ENCODE measurements around the gene ZNF22.
A peak's percentile ranks its signal among the peaks of the same experiment; 100 is the strongest.

ZNF22 gene

DNA sequence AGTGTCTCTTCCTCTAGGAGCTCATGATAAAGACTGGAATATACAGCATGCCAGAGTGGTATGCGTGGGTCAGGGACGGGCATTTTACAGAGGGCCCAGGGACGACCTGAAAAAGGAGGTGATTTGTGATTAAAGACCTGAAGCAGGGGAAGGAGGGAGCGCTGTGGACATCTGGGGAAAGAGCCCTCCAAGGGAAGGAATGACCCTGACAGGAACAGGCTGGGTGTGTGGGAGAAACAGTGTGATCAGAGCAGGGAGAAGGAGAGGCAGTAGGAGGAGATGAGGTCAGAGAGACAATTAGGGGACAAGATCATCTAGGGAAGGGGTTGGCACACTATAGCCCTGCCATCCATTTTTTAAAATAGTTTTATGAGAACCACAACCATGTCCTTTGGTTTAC, 44.5 kb upstream of the ZNF22 start:
- TF ChIP-seq, protein P1, sequence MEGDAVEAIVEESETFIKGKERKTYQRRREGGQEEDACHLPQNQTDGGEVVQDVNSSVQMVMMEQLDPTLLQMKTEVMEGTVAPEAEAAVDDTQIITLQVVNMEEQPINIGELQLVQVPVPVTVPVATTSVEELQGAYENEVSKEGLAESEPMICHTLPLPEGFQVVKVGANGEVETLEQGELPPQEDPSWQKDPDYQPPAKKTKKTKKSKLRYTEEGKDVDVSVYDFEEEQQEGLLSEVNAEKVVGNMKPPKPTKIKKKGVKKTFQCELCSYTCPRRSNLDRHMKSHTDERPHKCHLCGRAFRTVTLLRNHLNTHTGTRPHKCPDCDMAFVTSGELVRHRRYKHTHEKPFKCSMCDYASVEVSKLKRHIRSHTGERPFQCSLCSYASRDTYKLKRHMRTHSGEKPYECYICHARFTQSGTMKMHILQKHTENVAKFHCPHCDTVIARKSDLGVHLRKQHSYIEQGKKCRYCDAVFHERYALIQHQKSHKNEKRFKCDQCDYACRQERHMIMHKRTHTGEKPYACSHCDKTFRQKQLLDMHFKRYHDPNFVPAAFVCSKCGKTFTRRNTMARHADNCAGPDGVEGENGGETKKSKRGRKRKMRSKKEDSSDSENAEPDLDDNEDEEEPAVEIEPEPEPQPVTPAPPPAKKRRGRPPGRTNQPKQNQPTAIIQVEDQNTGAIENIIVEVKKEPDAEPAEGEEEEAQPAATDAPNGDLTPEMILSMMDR (IDR thresholded peaks at IDR 0.05; ENCODE audit: extremely low read depth, insufficient read depth, missing control alignments) = no peak

DNA sequence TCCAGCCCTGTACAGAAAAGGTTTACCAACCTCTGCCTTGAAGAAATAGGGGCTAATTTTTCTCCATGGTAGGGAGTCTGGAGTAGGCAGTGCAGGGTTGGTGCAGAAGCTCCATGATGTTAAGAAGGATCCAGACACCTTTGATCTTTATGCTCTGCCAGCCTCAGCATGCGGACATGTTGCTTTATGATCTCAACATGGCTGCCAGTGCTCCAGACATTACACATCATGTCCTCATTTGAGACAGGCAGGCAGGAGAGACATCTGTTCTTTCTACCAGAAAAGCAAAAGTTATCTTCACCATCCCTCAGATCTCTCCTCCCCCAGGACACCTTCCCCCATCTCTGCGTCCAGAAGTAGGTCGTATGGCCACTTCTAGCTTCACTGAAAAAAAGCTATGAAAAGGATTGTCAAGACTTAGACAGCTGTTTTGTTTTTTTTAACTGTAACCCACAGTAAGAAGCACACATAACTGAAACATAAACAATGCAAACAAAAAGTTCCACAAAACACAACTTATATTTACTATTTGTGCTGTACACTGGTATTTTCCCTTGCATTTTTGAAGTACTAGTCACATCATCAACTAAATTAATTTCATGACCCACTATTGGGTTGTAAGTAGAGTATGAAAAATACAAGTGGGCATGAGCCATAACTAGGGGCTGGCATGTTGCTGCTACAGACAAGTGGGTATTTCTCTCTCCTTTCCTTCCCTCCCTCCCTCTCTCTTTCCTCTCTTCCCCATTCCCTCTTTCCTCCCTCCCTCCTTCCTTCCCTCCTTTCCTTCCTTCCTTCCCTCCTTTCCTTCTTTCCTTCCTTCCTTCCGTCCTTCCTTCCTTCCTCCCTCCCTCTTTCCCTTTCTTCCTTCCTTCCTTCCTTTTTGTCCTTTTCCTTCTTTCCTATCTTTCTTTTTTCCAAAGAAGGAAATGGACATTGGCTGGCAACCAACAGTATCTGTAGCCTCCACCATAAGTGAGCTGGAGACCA, 43.7 kb upstream of the ZNF22 start:
- peak; percentile 2 for DNase-seq (ENCODE audit: low spot score)
- in situ Hi-C loops (cut with MboI; ENCODE audit: low pct_unique_long_range_greater_than_20kb, low sequenced_read_pairs, unreplicated experiment) = no loop called here
- TF ChIP-seq, protein P1 (IDR thresholded peaks at IDR 0.05; ENCODE audit: extremely low read depth, insufficient read depth, missing control alignments) = no peak

More for the DNA sequence above, 44.5 kb upstream of the ZNF22 start:
- in situ Hi-C loops (cut with MboI; ENCODE audit: low pct_unique_long_range_greater_than_20kb, low sequenced_read_pairs, unreplicated experiment) = no loop called here
- no peak for DNase-seq (ENCODE audit: low spot score)

DNA sequence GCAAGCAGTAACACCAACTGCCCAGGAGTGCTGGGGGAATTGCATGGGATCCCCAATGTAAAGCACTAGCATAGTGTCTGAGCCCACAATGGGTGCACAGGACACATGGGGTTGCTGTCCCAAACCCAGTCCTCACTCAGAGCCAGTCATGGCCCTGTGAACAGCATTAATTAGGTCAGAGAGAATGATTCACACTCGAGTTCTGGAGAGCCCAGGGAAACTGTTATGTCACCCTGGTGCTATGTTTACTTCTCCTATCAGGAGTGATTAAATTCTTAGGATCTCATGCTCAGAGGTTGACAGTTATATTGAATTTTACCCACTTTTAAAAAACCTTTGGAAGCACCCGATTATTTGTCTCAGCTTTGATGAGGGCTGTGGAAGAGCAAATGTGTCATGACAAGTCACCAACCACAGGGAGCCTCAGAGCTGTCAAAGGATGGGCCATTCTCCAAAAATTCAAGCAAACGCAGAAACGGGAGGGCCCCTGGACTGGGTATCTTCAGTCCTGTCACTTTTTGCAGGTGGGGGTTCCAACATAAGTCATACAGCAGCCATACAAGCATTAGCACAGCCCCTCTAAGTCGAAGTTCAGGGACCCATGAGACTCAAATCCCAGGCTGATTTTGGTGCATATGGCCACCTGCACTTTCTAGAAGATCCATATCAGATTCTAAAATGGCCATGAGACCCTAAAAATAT, 42.4 kb upstream of the ZNF22 start:
- TF ChIP-seq, protein P1 (IDR thresholded peaks at IDR 0.05; ENCODE audit: extremely low read depth, insufficient read depth, missing control alignments) = no peak
- in situ Hi-C loops (cut with MboI; ENCODE audit: low pct_unique_long_range_greater_than_20kb, low sequenced_read_pairs, unreplicated experiment) = no loop called here
- peak; percentile 11 for DNase-seq (ENCODE audit: low spot score)

DNA sequence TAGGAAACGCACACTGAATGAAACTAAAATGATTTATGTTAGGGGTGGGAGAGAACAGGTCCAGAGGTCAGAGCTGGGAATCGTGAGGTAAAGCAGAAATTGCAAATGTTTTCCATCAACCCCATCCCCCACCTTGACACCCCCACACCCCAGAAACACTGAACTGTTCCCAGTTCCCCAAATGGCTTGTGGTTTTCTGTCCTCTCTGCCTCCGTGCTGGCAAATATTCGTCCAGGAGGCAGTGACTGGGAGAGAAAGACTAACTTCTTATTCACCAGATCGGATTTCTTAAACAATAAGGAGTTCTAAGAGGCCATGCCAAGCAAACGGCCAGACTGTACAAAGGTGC, 41.9 kb upstream of the ZNF22 start:
- TF ChIP-seq, protein P1 (IDR thresholded peaks at IDR 0.05; ENCODE audit: extremely low read depth, insufficient read depth, missing control alignments) = no peak
- in situ Hi-C loops (cut with MboI; ENCODE audit: low pct_unique_long_range_greater_than_20kb, low sequenced_read_pairs, unreplicated experiment) = no loop called here
- no peak for DNase-seq (ENCODE audit: low spot score)

DNA sequence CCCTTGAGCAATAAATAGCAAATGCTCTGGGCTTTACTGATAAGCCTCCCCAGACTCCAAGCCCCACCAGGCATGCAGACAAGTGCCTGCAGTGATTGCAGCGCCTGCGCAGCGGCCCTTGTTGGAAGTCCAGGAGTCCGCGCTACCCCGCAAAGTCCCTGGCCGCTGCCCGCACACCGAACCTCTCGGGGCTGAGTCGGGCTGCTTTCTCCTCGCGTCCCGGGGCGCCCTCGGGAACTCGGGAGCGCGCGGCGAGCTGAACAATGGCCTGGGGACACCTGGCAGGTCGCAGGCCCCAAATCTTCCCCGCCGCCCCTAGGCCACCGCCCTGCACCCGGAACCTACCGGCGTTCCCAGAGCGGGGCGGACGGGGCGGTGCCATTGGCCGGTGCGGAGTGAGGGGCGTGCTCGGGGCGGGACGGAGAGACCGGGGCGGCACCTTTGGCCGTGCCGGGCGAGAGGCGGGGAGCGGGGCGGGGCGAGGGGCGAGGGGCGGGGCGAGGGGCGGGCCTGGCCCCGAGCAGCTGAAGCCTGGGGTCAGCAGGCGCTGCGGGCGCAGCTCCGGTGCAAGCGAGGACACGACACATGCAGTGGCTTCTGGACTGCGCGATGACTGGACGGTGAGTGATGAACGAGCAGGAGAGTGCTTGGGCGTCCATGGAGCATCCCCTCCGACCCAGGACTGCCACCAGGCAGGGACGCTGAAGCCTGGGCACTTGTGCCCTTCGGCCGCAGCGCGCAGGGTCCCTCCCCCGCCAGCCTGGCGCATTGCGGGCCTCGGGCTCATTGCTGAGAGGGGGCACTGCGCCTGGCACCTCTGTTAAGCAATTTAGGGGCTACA, 41.3 kb upstream of the ZNF22 start, which contains the start of gene RASSF4:
Gene RASSF4, plus strand, starts transcription at position 556 of the 841 bp plus-strand sequence. CDS start 10,401 bp downstream, outside the sequence.
- in situ Hi-C loops (cut with MboI; ENCODE audit: low pct_unique_long_range_greater_than_20kb, low sequenced_read_pairs, unreplicated experiment) = no loop called here
- peak; percentile 98 for DNase-seq (ENCODE audit: low spot score)
- TF ChIP-seq, protein P1 (IDR thresholded peaks at IDR 0.05; ENCODE audit: extremely low read depth, insufficient read depth, missing control alignments) = peak; percentile 1

DNA sequence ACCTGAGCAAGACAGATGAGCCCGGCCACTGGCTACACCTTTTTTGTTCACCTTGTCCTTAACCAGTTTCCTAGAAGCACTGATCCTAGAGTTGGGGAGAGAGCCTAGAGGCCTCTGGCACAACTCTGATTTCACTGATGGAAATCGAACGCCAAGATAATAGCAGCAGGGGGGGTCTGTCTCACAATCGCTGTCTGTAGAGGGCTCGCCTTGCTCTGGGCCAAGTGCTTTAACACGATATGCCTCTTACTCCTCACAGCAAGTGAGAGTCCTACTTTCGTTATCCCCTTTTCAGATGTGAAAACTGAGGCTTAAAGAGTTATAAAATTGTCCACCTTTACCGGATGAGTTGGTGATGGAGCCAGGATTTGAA, 40.6 kb upstream of the ZNF22 start:
- in situ Hi-C loops (cut with MboI; ENCODE audit: low pct_unique_long_range_greater_than_20kb, low sequenced_read_pairs, unreplicated experiment) = no loop called here

More for the DNA sequence above, 40.6 kb upstream of the ZNF22 start:
- TF ChIP-seq, protein P1 (IDR thresholded peaks at IDR 0.05; ENCODE audit: extremely low read depth, insufficient read depth, missing control alignments) = no peak
- peak; percentile 12 for DNase-seq (ENCODE audit: low spot score)
